ENCODE measurements around the gene NUMB.

GRCh38 chr14:73502017-73502619 is 43.8 kb upstream of the NUMB start:
- TF ChIP-seq CTCF (IDR thresholded peaks at IDR 0.05; ENCODE audit: extremely low read depth in 1 of 2, insufficient read depth in 1 of 2, low read depth in 1 of 2, low read length in 2 of 2) (no peak), MYC (IDR thresholded peaks at IDR 0.05; ENCODE audit: low read depth, low read length) (no peak), POLR2AphosphoS5 (IDR thresholded peaks at IDR 0.05; ENCODE audit: insufficient read depth, low read depth, low read length) (no peak), EZH2 (IDR thresholded peaks at IDR 0.05; ENCODE audit: borderline replicate concordance, low read depth, low read length, severe bottlenecking) (no peak), POLR2A (IDR thresholded peaks at IDR 0.05; ENCODE audit: low read depth, low read length) (no peak)

Data from endothelial cell of umbilical vein (primary cell).